ENCODE measurements around the gene FAM163A. TPM values are rescaled to one million over a fixed set of nuclear protein-coding genes. Genes with fewer than 3 reads are reported as not detected.

Gene FAM163A
- total RNA-seq, 3 donors from 2014 or later (not counting 1 experiment from before 2014, with no cell fraction given) = not detected

DNA sequence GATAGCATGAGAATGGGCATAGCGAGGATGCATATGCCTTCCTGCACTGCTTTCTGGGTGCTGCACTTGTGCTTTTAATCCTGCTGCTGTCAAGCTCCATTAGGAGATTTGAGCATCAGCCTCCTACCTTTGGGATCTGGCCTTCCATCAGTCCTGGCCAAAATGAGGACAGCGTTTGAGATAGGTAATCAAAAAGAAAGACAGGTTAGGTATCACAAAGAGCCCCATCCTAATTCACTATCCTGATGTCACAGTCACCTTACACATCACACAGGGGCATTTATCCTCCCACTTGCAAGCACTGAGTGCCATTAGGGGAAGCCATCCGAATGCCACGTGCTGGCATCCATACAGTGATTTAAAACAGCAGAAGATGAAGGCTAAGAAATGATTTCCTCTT, 13.2 kb upstream of the FAM163A start:
- no peak for ATAC-seq
- no peaks in the 10 kb centered on the region for H3K4me1 ChIP-seq (ENCODE audit: control insufficient read depth, insufficient read depth, low read length)
- Mint-ChIP-seq H3K9me3 (no peaks in the 10 kb centered on the region), H3K4me3 (no peak overlapping the region), H3K27me3 (ENCODE audit: low read depth in 2 of 2) (peaks cover 2 to 19% of the 10 kb centered on the region in 2 donors), H3K4me1 (no peaks in the 10 kb centered on the region), H3K36me3 (no peaks in the 10 kb centered on the region), H3K27ac (no peak overlapping the region)
- WGBS (ENCODE audit: insufficient coverage) = 95% methylated on average over 4 of the region's 4 CpGs
- intact Hi-C loops (cut with micrococcal nuclease) = no loop called here
- H3K9me3 ChIP-seq (ENCODE audit: control insufficient read depth, insufficient read depth, low read length) = no peaks in the 10 kb centered on the region
- TF ChIP-seq CTCF (IDR thresholded peaks at IDR 0.05) = no peak
- no peak overlapping the region for H3K4me3 ChIP-seq (ENCODE audit: low read length)
- DNase-seq = no peak
- no peaks in the 10 kb centered on the region for H3K27me3 ChIP-seq (ENCODE audit: control insufficient read depth, insufficient read depth, low read length)
- H3K27ac ChIP-seq (ENCODE audit: low read length) = no peak overlapping the region
- no peaks in the 10 kb centered on the region for H3K36me3 ChIP-seq (ENCODE audit: control insufficient read depth, insufficient read depth, low read length)

- no peak for ATAC-seq
- no peaks in the 10 kb centered on the region for H3K4me1 Mint-ChIP-seq
- 83% methylated on average over 3 of the region's 4 CpGs for WGBS (ENCODE audit: insufficient coverage)
- no peaks in the 10 kb centered on the region for H3K27me3 ChIP-seq (ENCODE audit: control insufficient read depth, insufficient read depth, low read length)
- no peaks in the 10 kb centered on the region for H3K9me3 ChIP-seq (ENCODE audit: control insufficient read depth, insufficient read depth, low read length)
- no peak overlapping the region for H3K27ac Mint-ChIP-seq
- intact Hi-C loops (cut with micrococcal nuclease) = no loop called here
- H3K4me3 ChIP-seq (ENCODE audit: low read length) = no peak overlapping the region
- no peaks in the 10 kb centered on the region for H3K36me3 ChIP-seq (ENCODE audit: control insufficient read depth, insufficient read depth, low read length)
- no peaks in the 10 kb centered on the region for H3K4me1 ChIP-seq (ENCODE audit: control insufficient read depth, insufficient read depth, low read length)
- H3K4me3 Mint-ChIP-seq = no peak overlapping the region
- no peak for TF ChIP-seq CTCF (IDR thresholded peaks at IDR 0.05)
- no peak overlapping the region for H3K27ac ChIP-seq (ENCODE audit: low read length)
- no peak for DNase-seq
- H3K27me3 Mint-ChIP-seq (ENCODE audit: low read depth in 2 of 2) = peaks cover 2 to 19% of the 10 kb centered on the region in 2 donors
- no peaks in the 10 kb centered on the region for H3K36me3 Mint-ChIP-seq
- H3K9me3 Mint-ChIP-seq = no peaks in the 10 kb centered on the region
These were observed 11.4 kb upstream of the FAM163A start for GRCh38 chr1:179731643-179732042.

DNA sequence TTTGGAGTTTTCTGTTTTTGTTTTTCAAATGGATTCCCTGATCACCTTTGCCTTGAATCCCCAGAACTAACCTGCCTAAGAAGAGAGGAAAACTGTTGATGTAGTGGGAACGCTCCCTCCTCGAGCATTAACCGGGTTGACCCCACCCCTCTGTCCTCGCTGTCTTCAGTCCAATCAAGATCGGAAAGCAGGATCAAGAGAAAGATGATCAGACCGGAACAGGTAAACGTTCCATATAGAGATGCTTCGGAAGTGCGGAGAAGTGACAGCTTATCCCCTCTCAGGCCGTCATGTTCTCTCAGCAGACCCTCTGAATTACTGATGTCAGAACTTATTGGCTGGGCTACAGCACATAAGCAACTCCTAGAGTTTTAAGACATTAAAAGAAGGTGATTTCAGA, 800 bp upstream of the FAM163A start:
- Histone ChIP-seq H3K27ac (ENCODE audit: low read length) (no peak overlapping the region), H3K4me3 (ENCODE audit: low read length) (no peak overlapping the region), H3K36me3 (ENCODE audit: control insufficient read depth, insufficient read depth, low read length) (no peaks in the 10 kb centered on the region), H3K4me1 (ENCODE audit: control insufficient read depth, insufficient read depth, low read length) (no peaks in the 10 kb centered on the region), H3K9me3 (ENCODE audit: control insufficient read depth, insufficient read depth, low read length) (no peaks in the 10 kb centered on the region), H3K27me3 (ENCODE audit: control insufficient read depth, insufficient read depth, low read length) (peaks cover 10% of the 10 kb centered on the region)
- no peaks in the 10 kb centered on the region for H3K36me3 Mint-ChIP-seq
- intact Hi-C loops (cut with micrococcal nuclease) = no loop called here
- 43% methylated on average over 10 of the region's 10 CpGs for WGBS (ENCODE audit: insufficient coverage)
- H3K27me3 Mint-ChIP-seq (ENCODE audit: low read depth in 2 of 2) = peaks cover 57 to 58% of the 10 kb centered on the region in 2 donors
- peaks cover 5 to 8% of the 10 kb centered on the region in 2 donors for H3K4me1 Mint-ChIP-seq
- no peak overlapping the region for H3K27ac Mint-ChIP-seq
- DNase-seq (no peak), ATAC-seq (no peak)
- H3K4me3 Mint-ChIP-seq = no peak overlapping the region
- TF ChIP-seq CTCF (IDR thresholded peaks at IDR 0.05) = no peak
- H3K9me3 Mint-ChIP-seq = no peaks in the 10 kb centered on the region

DNA sequence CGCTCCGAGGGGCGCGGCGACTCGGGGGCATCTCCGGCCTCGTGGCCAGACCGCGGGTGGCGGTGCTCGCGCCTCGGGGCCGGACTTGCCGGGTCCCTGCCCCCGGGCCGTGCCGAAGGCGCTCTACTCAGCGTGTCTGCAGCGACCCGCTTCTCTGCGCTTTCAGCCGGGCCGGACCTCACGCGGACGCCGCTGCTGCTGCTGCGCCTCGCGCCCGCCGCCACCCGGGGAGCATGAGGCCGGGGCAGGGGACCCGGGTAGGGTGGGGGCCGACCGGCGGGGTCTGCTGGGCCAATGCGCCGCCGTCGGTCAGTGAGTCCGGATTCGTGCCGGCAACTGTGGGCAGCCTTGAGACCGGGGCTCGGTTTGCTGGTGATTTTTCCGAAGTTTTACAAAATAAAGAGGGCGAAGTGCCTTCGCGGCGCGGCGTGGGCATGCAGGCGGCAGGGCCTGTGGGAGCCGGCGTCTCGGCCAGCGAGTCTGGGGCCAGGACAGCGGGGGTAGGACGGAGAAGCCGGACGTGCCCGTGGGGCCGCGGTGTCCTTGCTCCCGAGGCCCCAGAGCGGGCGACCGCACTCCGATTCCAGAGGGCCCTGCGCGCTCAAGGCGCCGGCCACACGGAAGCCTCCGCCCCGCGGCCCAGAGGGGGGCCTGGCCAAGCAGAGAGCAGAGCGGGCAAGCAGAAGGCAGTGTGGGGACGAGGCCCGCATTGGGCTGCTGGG, 749 bp downstream of the FAM163A start:
- Mint-ChIP-seq H3K4me1 (peaks cover 5 to 8% of the 10 kb centered on the region in 2 donors), H3K4me3 (no peak overlapping the region), H3K27me3 (ENCODE audit: low read depth in 2 of 2) (peaks cover 60 to 62% of the 10 kb centered on the region in 2 donors)

More for the DNA sequence above, 749 bp downstream of the FAM163A start:
- H3K9me3 ChIP-seq (ENCODE audit: control insufficient read depth, insufficient read depth, low read length) = no peaks in the 10 kb centered on the region
- H3K36me3 ChIP-seq (ENCODE audit: control insufficient read depth, insufficient read depth, low read length) = no peaks in the 10 kb centered on the region
- Mint-ChIP-seq H3K27ac (no peak overlapping the region), H3K9me3 (no peaks in the 10 kb centered on the region), H3K36me3 (no peaks in the 10 kb centered on the region)
- DNase-seq (no peak), ATAC-seq (no peak)
- no peaks in the 10 kb centered on the region for H3K4me1 ChIP-seq (ENCODE audit: control insufficient read depth, insufficient read depth, low read length)
- intact Hi-C loops (cut with micrococcal nuclease) = no loop called here
- H3K4me3 ChIP-seq (ENCODE audit: low read length) = no peak overlapping the region
- WGBS (ENCODE audit: insufficient coverage) = 6% methylated on average over 85 of the region's 85 CpGs
- peaks cover 10% of the 10 kb centered on the region for H3K27me3 ChIP-seq (ENCODE audit: control insufficient read depth, insufficient read depth, low read length)
- TF ChIP-seq CTCF (IDR thresholded peaks at IDR 0.05) = no peak
- no peak overlapping the region for H3K27ac ChIP-seq (ENCODE audit: low read length)
